GM13977 (cell line): Measurements from ENCODE around the gene TUG1.

ENCODE experiments used
- DNase-seq: peaks from one replicate; pipeline ENCODE4 v3.0.0; 2012; ENCODE audit warnings: low spot score
- in situ Hi-C: fragments of 300-500 bp; cut with MboI; formaldehyde crosslinking; loops from one replicate; pipeline ENCODE4 v1.12.0; 2022; ENCODE audit warnings: low sequenced_read_pairs, low pct_unique_long_range_greater_than_20kb, mixed read lengths, inconsistent platforms; ENCODE audit not compliant: unreplicated experiment
- TF ChIP-seq, protein P1 (sequence below): IDR thresholded peaks from 2 replicates; pipeline ENCODE4 v1.5.1; 2012; ENCODE audit warnings: mild to moderate bottlenecking, control low read depth; ENCODE audit not compliant: insufficient read depth; ENCODE audit errors: extremely low read depth, missing control alignments

Gene TUG1

DNA sequence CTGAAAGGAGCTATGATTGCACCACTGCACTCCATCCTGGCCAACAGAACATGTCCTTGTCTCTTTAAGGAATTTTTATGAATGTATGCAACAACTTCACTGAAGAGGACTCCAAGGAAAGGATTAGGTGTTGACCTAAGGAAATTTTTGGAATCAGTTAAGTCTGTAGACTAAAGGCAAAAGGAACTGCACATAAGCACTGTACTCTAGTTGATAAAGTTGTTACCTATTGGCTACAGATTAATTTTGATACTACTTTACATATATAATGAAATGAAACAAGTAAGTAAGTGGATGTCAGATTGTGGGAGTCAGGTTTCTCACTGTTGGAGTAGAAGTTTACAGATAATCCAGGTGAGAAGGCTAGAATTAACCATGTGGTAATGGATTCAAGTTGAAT is 36.5 kb downstream of the TUG1 start:
- TF ChIP-seq, protein P1, sequence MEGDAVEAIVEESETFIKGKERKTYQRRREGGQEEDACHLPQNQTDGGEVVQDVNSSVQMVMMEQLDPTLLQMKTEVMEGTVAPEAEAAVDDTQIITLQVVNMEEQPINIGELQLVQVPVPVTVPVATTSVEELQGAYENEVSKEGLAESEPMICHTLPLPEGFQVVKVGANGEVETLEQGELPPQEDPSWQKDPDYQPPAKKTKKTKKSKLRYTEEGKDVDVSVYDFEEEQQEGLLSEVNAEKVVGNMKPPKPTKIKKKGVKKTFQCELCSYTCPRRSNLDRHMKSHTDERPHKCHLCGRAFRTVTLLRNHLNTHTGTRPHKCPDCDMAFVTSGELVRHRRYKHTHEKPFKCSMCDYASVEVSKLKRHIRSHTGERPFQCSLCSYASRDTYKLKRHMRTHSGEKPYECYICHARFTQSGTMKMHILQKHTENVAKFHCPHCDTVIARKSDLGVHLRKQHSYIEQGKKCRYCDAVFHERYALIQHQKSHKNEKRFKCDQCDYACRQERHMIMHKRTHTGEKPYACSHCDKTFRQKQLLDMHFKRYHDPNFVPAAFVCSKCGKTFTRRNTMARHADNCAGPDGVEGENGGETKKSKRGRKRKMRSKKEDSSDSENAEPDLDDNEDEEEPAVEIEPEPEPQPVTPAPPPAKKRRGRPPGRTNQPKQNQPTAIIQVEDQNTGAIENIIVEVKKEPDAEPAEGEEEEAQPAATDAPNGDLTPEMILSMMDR: no peak
- in situ Hi-C loops: no loop called here
- no peak for DNase-seq

- in situ Hi-C loops: no loop called here
- TF ChIP-seq, protein P1: no peak
- DNase-seq: no peak
Measured at GRCh38 chr22:31019191-31019930, 50.3 kb downstream of the TUG1 start.

DNA sequence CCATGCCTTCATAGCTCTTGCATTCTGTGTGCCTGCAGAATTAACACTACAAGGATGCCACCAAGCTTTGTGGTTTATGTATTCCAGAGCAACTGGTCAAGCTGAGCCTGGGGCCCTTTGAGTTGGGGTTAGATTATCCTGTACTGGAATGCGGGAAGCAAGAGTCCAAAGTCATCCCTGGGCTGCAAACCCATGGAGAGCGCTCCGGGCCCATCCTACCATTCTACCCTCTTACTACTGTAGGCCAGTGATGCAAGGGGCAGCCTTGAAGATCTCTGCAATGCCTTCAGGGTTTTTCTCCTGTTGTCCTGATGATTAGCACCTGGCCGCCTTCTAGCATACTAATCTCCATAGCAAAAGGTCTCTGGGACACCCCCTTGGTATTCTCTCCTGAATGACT is 51.3 kb downstream of the TUG1 start:
- TF ChIP-seq, protein P1: no peak
- no peak for DNase-seq
- in situ Hi-C loops: no loop called here

DNA sequence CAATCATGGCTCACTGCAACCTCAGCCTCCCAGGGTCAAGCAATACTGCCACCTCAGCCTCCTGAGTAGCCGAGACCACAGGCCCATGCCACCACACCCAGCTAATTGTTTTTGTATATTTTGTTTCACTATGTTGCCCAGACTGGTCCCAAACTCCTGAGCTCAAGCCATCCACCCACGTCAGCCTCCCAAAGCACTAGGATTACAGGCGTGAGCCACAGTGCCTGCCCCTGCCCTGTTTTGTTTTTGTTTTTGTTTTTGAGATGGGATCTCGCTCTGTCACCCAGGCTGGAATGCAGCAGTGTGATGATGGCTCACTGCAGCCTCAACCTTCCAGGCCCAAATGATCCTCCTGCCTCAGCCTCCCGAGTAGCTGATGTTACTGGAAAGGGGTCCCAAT is 53.5 kb downstream of the TUG1 start:
- in situ Hi-C loops: no loop called here
- TF ChIP-seq, protein P1: no peak
- DNase-seq: no peak
